K562 (cell line): ENCODE measurements around the gene CTRL. TPM values are rescaled to one million over a fixed set of nuclear protein-coding genes. Genes with fewer than 3 reads are reported as not detected.
A peak's percentile ranks its signal among the peaks of the same experiment; 100 is the strongest.

Experiments used
- ARID1B ChIP-seq: fragments of 450-650 bp; IDR thresholded peaks from 2 replicates; pipeline ENCODE4 v1.6.1; 2016; ENCODE audit warnings: antibody characterized with exemption, mild to moderate bottlenecking, inconsistent platforms
- BHLHE40 ChIP-seq: IDR thresholded peaks from 2 replicates; pipeline ENCODE4 v1.6.1; 2011; ENCODE audit warnings: low read length, improper control_type of control experiment
- CBFA2T3 ChIP-seq: fragments of 450-650 bp; IDR thresholded peaks from 2 replicates; pipeline ENCODE4 v1.6.1; 2017
- CREM ChIP-seq: IDR thresholded peaks from 2 replicates; pipeline ENCODE4 v1.6.1; 2014; ENCODE audit warnings: antibody characterized with exemption, low read depth
- ETV1 ChIP-seq: fragments of 450-650 bp; conservative IDR thresholded peaks from 2 replicates; pipeline ENCODE4 v1.6.1; 2016; ENCODE audit warnings: missing genetic modification characterization, control low read depth, low read depth, missing compliant biosample characterization
- GTF2E2 ChIP-seq: fragments of 200-800 bp; sonication (Bioruptor generic); IDR thresholded peaks from 2 replicates; pipeline ENCODE4 v1.6.1; 2016; ENCODE audit warnings: missing genetic modification characterization, missing compliant biosample characterization
- HDGF ChIP-seq: fragments of 450-650 bp; IDR thresholded peaks from 2 replicates; pipeline ENCODE4 v1.6.1; 2016
- HOXB6 ChIP-seq: fragments of 250-450 bp; sonication (Bioruptor Pico); IDR thresholded peaks from 2 replicates; pipeline ENCODE4 v1.5.1; 2022; ENCODE audit warnings: mild to moderate bottlenecking, borderline replicate concordance
- ILK ChIP-seq: fragments of 450-650 bp; IDR thresholded peaks from 2 replicates; pipeline ENCODE4 v1.6.1; 2016; ENCODE audit warnings: missing genetic modification characterization, low read depth, mild to moderate bottlenecking, missing compliant biosample characterization, moderate library complexity, borderline replicate concordance
- JUND ChIP-seq, 2 experiments: IDR thresholded peaks; 2 replicates in 1 of 2; 3 replicates in 1 of 2; pipeline ENCODE4 v1.6.1; 2011; ENCODE audit warnings: borderline replicate concordance in 2 of 2, low read depth in 2 of 2, low read length in 2 of 2, improper control_type of control experiment in 1 of 2, missing biosample characterization in 1 of 2, missing genetic modification characterization in 1 of 2, missing genetic modification reagents in 1 of 2
- NCOA1 ChIP-seq: fragments of 450-650 bp; IDR thresholded peaks from 2 replicates; pipeline ENCODE4 v1.6.1; 2016; ENCODE audit warnings: low read depth
- PML ChIP-seq: IDR thresholded peaks from 2 replicates; pipeline ENCODE4 v1.6.1; 2012; ENCODE audit warnings: low read length, inconsistent platforms
- POLR2A ChIP-seq: fragments of 450-650 bp; conservative IDR thresholded peaks from 2 replicates; pipeline ENCODE4 v1.6.1; 2016
- RHOXF2B ChIP-seq: fragments of 250-450 bp; sonication (Bioruptor Pico); conservative IDR thresholded peaks from 2 replicates; pipeline ENCODE4 v1.5.1; 2021
- SOX6 ChIP-seq: fragments of 450-650 bp; IDR thresholded peaks from 2 replicates; pipeline ENCODE4 v1.6.1; 2014; ENCODE audit warnings: mild to moderate bottlenecking
- ZNF175 ChIP-seq: fragments of 200-800 bp; sonication (Bioruptor generic); IDR thresholded peaks from 2 replicates; pipeline ENCODE4 v1.6.1; 2016; ENCODE audit warnings: low read depth, mild to moderate bottlenecking, missing genetic modification characterization, missing compliant biosample characterization
- ZNF184 ChIP-seq: sonication (generic); formaldehyde crosslinking; IDR thresholded peaks from 2 replicates; pipeline ENCODE4 v1.5.0; 2020; ENCODE audit warnings: missing genetic modification reagents
- polyA plus RNA-seq, 8 experiments: library from polyadenylated mRNA; depleted of rRNA in 4 of 8; stranded (reverse) in 5 of 8; unstranded in 3 of 8; fragments of >200 nt; fragmentation: Nextera tagmentation in 2 of 8; fragmentation: Illumina TruSeq in 1 of 8; extraction: Ambion mirVana in 2 of 8; extraction: Trizol in 1 of 8; gene quantifications; 2 replicates each; pipeline versions ENCODE4 v1.2.1 to v1.2.3, GENCODE V29; 2011 to 2014; ENCODE audit warnings: inconsistent platforms in 1 of 8, missing spikeins in 1 of 8
- total RNA-seq, 7 experiments: library from RNA; depleted of rRNA in 6 of 7; stranded (reverse); fragments of >200 nt in 6 of 7; fragmentation: Illumina TruSeq in 2 of 7; extraction: Trizol in 2 of 7; gene quantifications; 2 replicates each; pipeline versions ENCODE4 v1.2.1 to v1.2.3, GENCODE V29; 2011 to 2021; ENCODE audit warnings: low replicate concordance in 1 of 7
- TF ChIP-seq, protein P1 (sequence below), 2 experiments: fragments of 200-800 bp in 1 of 2; sonication (Bioruptor generic) in 1 of 2; sonication (generic) in 1 of 2; formaldehyde crosslinking in 1 of 2; IDR thresholded peaks in 1 of 2; conservative IDR thresholded peaks in 1 of 2; 2 replicates each; pipeline versions ENCODE4 v1.5.0 to v1.6.1; 2016 to 2020; ENCODE audit warnings: missing compliant biosample characterization in 1 of 2, missing genetic modification characterization in 1 of 2, missing genetic modification reagents in 1 of 2
- TF ChIP-seq, protein P2 (sequence below): sonication (generic); formaldehyde crosslinking; IDR thresholded peaks from 2 replicates; pipeline ENCODE4 v1.8.0; 2023; ENCODE audit warnings: mild to moderate bottlenecking, missing genetic modification reagents
- TF ChIP-seq, protein P3 (sequence below): fragments of 450-650 bp; IDR thresholded peaks from 2 replicates; pipeline ENCODE4 v1.6.1; 2017; ENCODE audit warnings: antibody characterized with exemption, mild to moderate bottlenecking

Gene CTRL
- total and polyA plus RNA-seq, 9 of the 15 experiments (the other 6 are each of a cell fraction or from before 2014, with no cell fraction given): 1.4 to 5.6 (median 2.5) TPM

DNA sequence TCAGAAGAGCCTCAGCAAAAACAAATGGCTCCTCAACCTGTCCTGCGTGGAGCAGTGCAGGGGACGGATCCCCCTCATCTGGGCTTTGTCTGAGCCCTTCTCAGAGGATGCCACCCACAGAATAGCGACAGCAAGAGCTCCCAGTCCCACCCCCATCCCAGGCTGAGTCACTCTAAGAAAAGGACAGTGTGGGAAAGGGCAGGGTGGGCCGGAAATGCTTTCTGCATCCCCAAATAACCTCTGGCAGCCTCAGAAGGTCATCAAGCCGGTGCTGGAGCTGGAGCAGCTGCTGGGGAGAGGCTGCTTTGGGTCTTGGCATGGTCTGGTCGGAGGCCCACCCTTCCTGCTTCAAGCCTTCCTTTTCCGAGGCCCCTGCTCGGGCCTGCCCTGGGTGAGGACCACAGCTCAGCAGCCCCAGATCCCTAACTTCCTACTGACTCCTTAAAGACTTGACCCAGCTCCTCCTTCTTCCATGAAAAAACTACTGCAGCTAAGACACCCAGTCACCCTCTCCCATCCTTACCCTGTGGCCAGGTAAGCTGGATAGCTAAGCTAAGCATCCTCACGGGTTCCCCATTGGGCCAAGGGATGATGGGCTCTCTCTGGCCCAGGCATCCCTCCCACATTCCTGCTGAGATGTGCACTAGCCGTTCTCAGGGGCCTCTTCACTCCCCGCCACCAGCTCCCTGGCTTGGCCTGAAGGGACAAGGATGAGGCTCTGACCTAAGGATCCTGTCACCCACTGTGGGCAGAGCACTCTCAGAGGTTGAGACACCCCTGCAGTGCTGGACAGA is 28.1 kb upstream of the CTRL start (continued):
- TF ChIP-seq, protein P1, sequence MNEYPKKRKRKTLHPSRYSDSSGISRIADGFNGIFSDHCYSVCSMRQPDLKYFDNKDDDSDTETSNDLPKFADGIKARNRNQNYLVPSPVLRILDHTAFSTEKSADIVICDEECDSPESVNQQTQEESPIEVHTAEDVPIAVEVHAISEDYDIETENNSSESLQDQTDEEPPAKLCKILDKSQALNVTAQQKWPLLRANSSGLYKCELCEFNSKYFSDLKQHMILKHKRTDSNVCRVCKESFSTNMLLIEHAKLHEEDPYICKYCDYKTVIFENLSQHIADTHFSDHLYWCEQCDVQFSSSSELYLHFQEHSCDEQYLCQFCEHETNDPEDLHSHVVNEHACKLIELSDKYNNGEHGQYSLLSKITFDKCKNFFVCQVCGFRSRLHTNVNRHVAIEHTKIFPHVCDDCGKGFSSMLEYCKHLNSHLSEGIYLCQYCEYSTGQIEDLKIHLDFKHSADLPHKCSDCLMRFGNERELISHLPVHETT (CRISPR knock-in tag; conservative IDR thresholded peaks at IDR 0.05 in 1 of 2, IDR thresholded peaks at IDR 0.05 in 1 of 2): no peak
- TF ChIP-seq POLR2A: no peak
- TF ChIP-seq HOXB6 (CRISPR knock-in tag): no peak
- TF ChIP-seq RHOXF2B (CRISPR knock-in tag): no peak
- TF ChIP-seq, protein P2, sequence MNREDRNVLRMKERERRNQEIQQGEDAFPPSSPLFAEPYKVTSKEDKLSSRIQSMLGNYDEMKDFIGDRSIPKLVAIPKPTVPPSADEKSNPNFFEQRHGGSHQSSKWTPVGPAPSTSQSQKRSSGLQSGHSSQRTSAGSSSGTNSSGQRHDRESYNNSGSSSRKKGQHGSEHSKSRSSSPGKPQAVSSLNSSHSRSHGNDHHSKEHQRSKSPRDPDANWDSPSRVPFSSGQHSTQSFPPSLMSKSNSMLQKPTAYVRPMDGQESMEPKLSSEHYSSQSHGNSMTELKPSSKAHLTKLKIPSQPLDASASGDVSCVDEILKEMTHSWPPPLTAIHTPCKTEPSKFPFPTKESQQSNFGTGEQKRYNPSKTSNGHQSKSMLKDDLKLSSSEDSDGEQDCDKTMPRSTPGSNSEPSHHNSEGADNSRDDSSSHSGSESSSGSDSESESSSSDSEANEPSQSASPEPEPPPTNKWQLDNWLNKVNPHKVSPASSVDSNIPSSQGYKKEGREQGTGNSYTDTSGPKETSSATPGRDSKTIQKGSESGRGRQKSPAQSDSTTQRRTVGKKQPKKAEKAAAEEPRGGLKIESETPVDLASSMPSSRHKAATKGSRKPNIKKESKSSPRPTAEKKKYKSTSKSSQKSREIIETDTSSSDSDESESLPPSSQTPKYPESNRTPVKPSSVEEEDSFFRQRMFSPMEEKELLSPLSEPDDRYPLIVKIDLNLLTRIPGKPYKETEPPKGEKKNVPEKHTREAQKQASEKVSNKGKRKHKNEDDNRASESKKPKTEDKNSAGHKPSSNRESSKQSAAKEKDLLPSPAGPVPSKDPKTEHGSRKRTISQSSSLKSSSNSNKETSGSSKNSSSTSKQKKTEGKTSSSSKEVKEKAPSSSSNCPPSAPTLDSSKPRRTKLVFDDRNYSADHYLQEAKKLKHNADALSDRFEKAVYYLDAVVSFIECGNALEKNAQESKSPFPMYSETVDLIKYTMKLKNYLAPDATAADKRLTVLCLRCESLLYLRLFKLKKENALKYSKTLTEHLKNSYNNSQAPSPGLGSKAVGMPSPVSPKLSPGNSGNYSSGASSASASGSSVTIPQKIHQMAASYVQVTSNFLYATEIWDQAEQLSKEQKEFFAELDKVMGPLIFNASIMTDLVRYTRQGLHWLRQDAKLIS: no peak
- TF ChIP-seq ZNF184 (CRISPR knock-in tag): no peak
- TF ChIP-seq GTF2E2: no peak
- TF ChIP-seq ETV1: no peak
- TF ChIP-seq CBFA2T3: no peak
- no peak for TF ChIP-seq NCOA1
- peak; percentile 78 for TF ChIP-seq JUND (IDR thresholded peaks at IDR 0.05; ENCODE audit: borderline replicate concordance, low read depth, low read length)
- TF ChIP-seq JUND (tag; IDR thresholded peaks at IDR 0.05; ENCODE audit: borderline replicate concordance, low read depth, low read length): no peak; the same call in 2 of the 3 replicates
- TF ChIP-seq, protein P3, sequence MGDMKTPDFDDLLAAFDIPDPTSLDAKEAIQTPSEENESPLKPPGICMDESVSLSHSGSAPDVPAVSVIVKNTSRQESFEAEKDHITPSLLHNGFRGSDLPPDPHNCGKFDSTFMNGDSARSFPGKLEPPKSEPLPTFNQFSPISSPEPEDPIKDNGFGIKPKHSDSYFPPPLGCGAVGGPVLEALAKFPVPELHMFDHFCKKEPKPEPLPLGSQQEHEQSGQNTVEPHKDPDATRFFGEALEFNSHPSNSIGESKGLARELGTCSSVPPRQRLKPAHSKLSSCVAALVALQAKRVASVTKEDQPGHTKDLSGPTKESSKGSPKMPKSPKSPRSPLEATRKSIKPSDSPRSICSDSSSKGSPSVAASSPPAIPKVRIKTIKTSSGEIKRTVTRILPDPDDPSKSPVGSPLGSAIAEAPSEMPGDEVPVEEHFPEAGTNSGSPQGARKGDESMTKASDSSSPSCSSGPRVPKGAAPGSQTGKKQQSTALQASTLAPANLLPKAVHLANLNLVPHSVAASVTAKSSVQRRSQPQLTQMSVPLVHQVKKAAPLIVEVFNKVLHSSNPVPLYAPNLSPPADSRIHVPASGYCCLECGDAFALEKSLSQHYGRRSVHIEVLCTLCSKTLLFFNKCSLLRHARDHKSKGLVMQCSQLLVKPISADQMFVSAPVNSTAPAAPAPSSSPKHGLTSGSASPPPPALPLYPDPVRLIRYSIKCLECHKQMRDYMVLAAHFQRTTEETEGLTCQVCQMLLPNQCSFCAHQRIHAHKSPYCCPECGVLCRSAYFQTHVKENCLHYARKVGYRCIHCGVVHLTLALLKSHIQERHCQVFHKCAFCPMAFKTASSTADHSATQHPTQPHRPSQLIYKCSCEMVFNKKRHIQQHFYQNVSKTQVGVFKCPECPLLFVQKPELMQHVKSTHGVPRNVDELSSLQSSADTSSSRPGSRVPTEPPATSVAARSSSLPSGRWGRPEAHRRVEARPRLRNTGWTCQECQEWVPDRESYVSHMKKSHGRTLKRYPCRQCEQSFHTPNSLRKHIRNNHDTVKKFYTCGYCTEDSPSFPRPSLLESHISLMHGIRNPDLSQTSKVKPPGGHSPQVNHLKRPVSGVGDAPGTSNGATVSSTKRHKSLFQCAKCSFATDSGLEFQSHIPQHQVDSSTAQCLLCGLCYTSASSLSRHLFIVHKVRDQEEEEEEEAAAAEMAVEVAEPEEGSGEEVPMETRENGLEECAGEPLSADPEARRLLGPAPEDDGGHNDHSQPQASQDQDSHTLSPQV: peak; percentile 70
- TF ChIP-seq ILK (tag): no peak
- 0 out of 2 replicates have a peak, but pooled peaks have one; percentile 18 for TF ChIP-seq ARID1B
- TF ChIP-seq PML: no peak
- TF ChIP-seq ZNF175 (CRISPR knock-in tag): no peak
- TF ChIP-seq BHLHE40: no peak
- no peak for TF ChIP-seq CREM
- no peak for TF ChIP-seq HDGF
- TF ChIP-seq SOX6: no peak
